Measurements from ENCODE around the gene EXOC2.

The EXOC2 gene

GRCh38 chr6:487956-488355 is 205.0 kb downstream of the EXOC2 start:
- DNase-seq (ENCODE audit: low read depth), result peak; percentile 59
- no peak for TF ChIP-seq CTCF (IDR thresholded peaks at IDR 0.05; ENCODE audit: low read depth, low read length)
- TF ChIP-seq POLR2A (IDR thresholded peaks at IDR 0.05; ENCODE audit: extremely low read depth, insufficient read length), result no peak
- TF ChIP-seq MAX (IDR thresholded peaks at IDR 0.05; ENCODE audit: low read depth, low read length), result peak; percentile 8; the same call in 1 of the 2 replicates

GRCh38 chr6:485655-486170 is 207.2 kb downstream of the EXOC2 start:
- H3K4me3 ChIP-seq (ENCODE audit: low read depth, low read length), result no peak overlapping the region
- TF ChIP-seq POLR2A (IDR thresholded peaks at IDR 0.05; ENCODE audit: extremely low read depth, insufficient read length) (no peak), MAX (IDR thresholded peaks at IDR 0.05; ENCODE audit: low read depth, low read length) (no peak)
- no peak for DNase-seq (ENCODE audit: low read depth)

More at GRCh38 chr6:487956-488355, 205.0 kb downstream of the EXOC2 start:
- H3K4me3 ChIP-seq (ENCODE audit: low read depth, low read length), result no peak overlapping the region

- DNase-seq (ENCODE audit: low read depth), result no peak
- H3K4me3 ChIP-seq (ENCODE audit: low read depth, low read length), result no peak overlapping the region
- TF ChIP-seq POLR2A (IDR thresholded peaks at IDR 0.05; ENCODE audit: extremely low read depth, insufficient read length) (no peak), CTCF (IDR thresholded peaks at IDR 0.05; ENCODE audit: low read depth, low read length) (no peak)
These were observed 208.2 kb downstream of the EXOC2 start for GRCh38 chr6:484746-485145.

GRCh38 chr6:484086-484745 is 208.7 kb downstream of the EXOC2 start:
- TF ChIP-seq MYC (IDR thresholded peaks at IDR 0.05; ENCODE audit: low read depth, low read length), result no peak
- no peak for TF ChIP-seq CTCF (IDR thresholded peaks at IDR 0.05; ENCODE audit: low read depth, low read length)
- no peak for TF ChIP-seq MAX (IDR thresholded peaks at IDR 0.05; ENCODE audit: low read depth, low read length)
- TF ChIP-seq POLR2A (IDR thresholded peaks at IDR 0.05; ENCODE audit: extremely low read depth, insufficient read length), result no peak
- H3K4me3 ChIP-seq (ENCODE audit: low read depth, low read length), result no peak overlapping the region
- DNase-seq (ENCODE audit: low read depth), result no peak

- H3K4me3 ChIP-seq (ENCODE audit: low read depth, low read length), result no peak overlapping the region
- DNase-seq (ENCODE audit: low read depth), result no peak
- TF ChIP-seq MYC (IDR thresholded peaks at IDR 0.05; ENCODE audit: low read depth, low read length), result no peak
- no peak for TF ChIP-seq CTCF (IDR thresholded peaks at IDR 0.05; ENCODE audit: low read depth, low read length)
- no peak for TF ChIP-seq POLR2A (IDR thresholded peaks at IDR 0.05; ENCODE audit: extremely low read depth, insufficient read length)
- no peak for TF ChIP-seq MAX (IDR thresholded peaks at IDR 0.05; ENCODE audit: low read depth, low read length)
These were observed 217.6 kb downstream of the EXOC2 start for GRCh38 chr6:475314-475713.

GRCh38 chr6:474453-475185 is 218.3 kb downstream of the EXOC2 start:
- 0 out of 2 replicates have a peak, but pooled peaks have one; percentile 16 for TF ChIP-seq MYC (IDR thresholded peaks at IDR 0.05; ENCODE audit: low read depth, low read length)
- TF ChIP-seq POLR2A (IDR thresholded peaks at IDR 0.05; ENCODE audit: extremely low read depth, insufficient read length), result no peak
- TF ChIP-seq CTCF (IDR thresholded peaks at IDR 0.05; ENCODE audit: low read depth, low read length), result no peak
- TF ChIP-seq MAX (IDR thresholded peaks at IDR 0.05; ENCODE audit: low read depth, low read length), result peak; percentile 42; the same call in 1 of the 2 replicates
- peak; percentile 89 for DNase-seq (ENCODE audit: low read depth)

More at GRCh38 chr6:474453-475185, 218.3 kb downstream of the EXOC2 start:
- H3K4me3 ChIP-seq (ENCODE audit: low read depth, low read length), result no peak overlapping the region
